ENCODE measurements around the gene UBQLN2. TPM values are rescaled to one million over a fixed set of nuclear protein-coding genes. Genes with fewer than 3 reads are reported as not detected.
A peak's percentile ranks its signal among the peaks of the same experiment; 100 is the strongest.
"Not testable (repeated sequence)": the region's sequence is repeated elsewhere in the genome, so short reads cannot be mapped to it uniquely, and the experiment has no call there.

UBQLN2 gene
- 26.6 TPM for polyA plus RNA-seq (2013)

- H3K27me3 ChIP-seq (replicated peaks in 2 of 5; ENCODE audit: control insufficient read depth in 4 of 5, insufficient read depth in 5 of 5, low read length in 4 of 5), result peaks cover 0 to 13% (median 0%) of the 10 kb centered on the region in 5 experiments
These were observed at the start of gene UBQLN2 for GRCh38 chrX:56563231-56564161. TSS of gene UBQLN2 (plus strand) at chrX:56563627. CDS start at chrX:56563874, 247 bp downstream.

GRCh38 chrX:56519642-56520041 lies 43.8 kb upstream of the UBQLN2 start:
- ChIA-PET POLR2A (no interaction called here), CTCF (no interaction called here)
- no peak overlapping the region for H3K27ac ChIP-seq (ENCODE audit: insufficient read depth in 1 of 2, low read depth in 1 of 2, low read length in 2 of 2, poor library complexity in 1 of 2, severe bottlenecking in 2 of 2)
- no CpG with 5 or more reads among the region's 2 CpGs for WGBS (ENCODE audit: insufficient coverage)
- no peaks in the 10 kb centered on the region for H3K36me3 ChIP-seq (ENCODE audit: control insufficient read depth in 4 of 4, insufficient read depth in 4 of 4, low read length in 3 of 4)
- no peaks in the 10 kb centered on the region for H3K4me1 ChIP-seq (ENCODE audit: control extremely low read depth in 1 of 4, control insufficient read depth in 4 of 4, insufficient read depth in 4 of 4, low read length in 3 of 4)
- no peaks in the 10 kb centered on the region for H3K9me3 ChIP-seq (ENCODE audit: control extremely low read depth in 1 of 5, control insufficient read depth in 4 of 5, insufficient read depth in 2 of 5, low read depth in 1 of 5, low read length in 4 of 5)
- H3K27me3 ChIP-seq (replicated peaks in 2 of 5; ENCODE audit: control insufficient read depth in 4 of 5, insufficient read depth in 5 of 5, low read length in 4 of 5), result no peaks in the 10 kb centered on the region
- DNase-seq, result no peak
- H3K4me3 ChIP-seq (ENCODE audit: control insufficient read depth in 1 of 7, extremely low read depth in 1 of 7, insufficient read depth in 4 of 7, low read depth in 2 of 7, low read length in 6 of 7), result no peak overlapping the region

More at GRCh38 chrX:56563231-56564161, at the start of gene UBQLN2:
- Histone ChIP-seq H3K36me3 (ENCODE audit: control insufficient read depth in 4 of 4, insufficient read depth in 4 of 4, low read length in 3 of 4) (peaks cover 0 to 6% (median 0%) of the 10 kb centered on the region in 4 experiments), H3K9me3 (ENCODE audit: control extremely low read depth in 1 of 5, control insufficient read depth in 4 of 5, insufficient read depth in 2 of 5, low read depth in 1 of 5, low read length in 4 of 5) (peaks cover 0 to 5% (median 0%) of the 10 kb centered on the region in 5 experiments), H3K4me3 (ENCODE audit: control insufficient read depth in 1 of 7, extremely low read depth in 1 of 7, insufficient read depth in 4 of 7, low read depth in 2 of 7, low read length in 6 of 7) (peak within 1 kb of the TSS; percentile 65 to 88 (median 75)), H3K4me1 (ENCODE audit: control extremely low read depth in 1 of 4, control insufficient read depth in 4 of 4, insufficient read depth in 4 of 4, low read length in 3 of 4) (peaks cover 5 to 33% (median 14%) of the 10 kb centered on the region in 4 experiments), H3K27ac (ENCODE audit: insufficient read depth in 1 of 2, low read depth in 1 of 2, low read length in 2 of 2, poor library complexity in 1 of 2, severe bottlenecking in 2 of 2) (peak within 1 kb of the TSS; percentile 83 to 94)
- 18% methylated on average over 50 of the region's 70 CpGs for WGBS (ENCODE audit: insufficient coverage)
- DNase-seq, result peak; percentile 73 to 89 (median 82)
- CTCF ChIA-PET, result interaction anchor here (1.4 kb wide), 1 partner anchor 165 kb away, joined by 3 read pairs; no protein-coding TSS in a partner anchor
- POLR2A ChIA-PET, result no interaction called here

DNA sequence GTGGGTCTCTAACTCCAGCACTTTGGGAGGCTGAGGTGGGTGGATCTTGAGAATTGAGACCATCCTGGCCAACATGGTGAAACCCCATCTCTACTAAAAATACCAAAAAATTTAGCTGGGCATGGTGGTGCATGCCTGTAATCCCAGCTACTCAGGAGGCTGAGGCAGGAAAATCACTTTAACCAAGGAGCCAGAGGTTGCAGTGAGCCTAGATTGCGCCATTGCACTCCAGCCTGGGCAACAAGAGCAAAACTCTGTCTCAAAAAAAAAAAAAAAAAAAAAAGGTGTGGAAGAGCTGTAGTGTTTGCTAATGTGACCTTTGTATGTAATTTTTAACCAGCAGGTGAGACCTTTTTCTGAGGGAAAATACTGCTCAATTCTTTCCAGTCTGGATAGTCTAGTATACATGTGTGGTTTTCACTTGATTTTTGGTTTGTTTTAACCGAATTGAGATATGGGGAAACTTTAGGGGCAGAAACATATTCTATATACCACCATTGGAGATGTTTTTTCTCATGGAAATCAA lies 33.9 kb upstream of the UBQLN2 start:
- POLR2A ChIA-PET, result not testable (repeated sequence)

GRCh38 chrX:56530011-56530410 lies 33.4 kb upstream of the UBQLN2 start:
- CTCF ChIA-PET, result no interaction called here
- WGBS (ENCODE audit: insufficient coverage), result no CpG with 5 or more reads among the region's 1 CpG
- Histone ChIP-seq H3K9me3 (ENCODE audit: control extremely low read depth in 1 of 5, control insufficient read depth in 4 of 5, insufficient read depth in 2 of 5, low read depth in 1 of 5, low read length in 4 of 5) (peaks cover 0 to 4% (median 2%) of the 10 kb centered on the region in 5 experiments), H3K27ac (ENCODE audit: insufficient read depth in 1 of 2, low read depth in 1 of 2, low read length in 2 of 2, poor library complexity in 1 of 2, severe bottlenecking in 2 of 2) (no peak overlapping the region), H3K27me3 (replicated peaks in 2 of 5; ENCODE audit: control insufficient read depth in 4 of 5, insufficient read depth in 5 of 5, low read length in 4 of 5) (no peaks in the 10 kb centered on the region), H3K4me1 (ENCODE audit: control extremely low read depth in 1 of 4, control insufficient read depth in 4 of 4, insufficient read depth in 4 of 4, low read length in 3 of 4) (no peaks in the 10 kb centered on the region), H3K36me3 (ENCODE audit: control insufficient read depth in 4 of 4, insufficient read depth in 4 of 4, low read length in 3 of 4) (no peaks in the 10 kb centered on the region), H3K4me3 (ENCODE audit: control insufficient read depth in 1 of 7, extremely low read depth in 1 of 7, insufficient read depth in 4 of 7, low read depth in 2 of 7, low read length in 6 of 7) (no peak overlapping the region)
- POLR2A ChIA-PET, result interaction anchor here (0.6 kb wide), 1 partner anchor 83 kb away, joined by 5 read pairs; no protein-coding TSS in a partner anchor
- DNase-seq, result no peak

More for the DNA sequence above, 33.9 kb upstream of the UBQLN2 start:
- H3K4me1 ChIP-seq (ENCODE audit: control extremely low read depth in 1 of 4, control insufficient read depth in 4 of 4, insufficient read depth in 4 of 4, low read length in 3 of 4); CTCF ChIA-PET; H3K9me3 ChIP-seq (ENCODE audit: control extremely low read depth in 1 of 5, control insufficient read depth in 4 of 5, insufficient read depth in 2 of 5, low read depth in 1 of 5, low read length in 4 of 5); H3K27ac ChIP-seq (ENCODE audit: insufficient read depth in 1 of 2, low read depth in 1 of 2, low read length in 2 of 2, poor library complexity in 1 of 2, severe bottlenecking in 2 of 2); H3K36me3 ChIP-seq (ENCODE audit: control insufficient read depth in 4 of 4, insufficient read depth in 4 of 4, low read length in 3 of 4); DNase-seq; H3K27me3 ChIP-seq (replicated peaks in 2 of 5; ENCODE audit: control insufficient read depth in 4 of 5, insufficient read depth in 5 of 5, low read length in 4 of 5); H3K4me3 ChIP-seq (ENCODE audit: control insufficient read depth in 1 of 7, extremely low read depth in 1 of 7, insufficient read depth in 4 of 7, low read depth in 2 of 7, low read length in 6 of 7): not testable (repeated sequence)
- WGBS (ENCODE audit: insufficient coverage), result no CpG with 5 or more reads among the region's 2 CpGs

DNA sequence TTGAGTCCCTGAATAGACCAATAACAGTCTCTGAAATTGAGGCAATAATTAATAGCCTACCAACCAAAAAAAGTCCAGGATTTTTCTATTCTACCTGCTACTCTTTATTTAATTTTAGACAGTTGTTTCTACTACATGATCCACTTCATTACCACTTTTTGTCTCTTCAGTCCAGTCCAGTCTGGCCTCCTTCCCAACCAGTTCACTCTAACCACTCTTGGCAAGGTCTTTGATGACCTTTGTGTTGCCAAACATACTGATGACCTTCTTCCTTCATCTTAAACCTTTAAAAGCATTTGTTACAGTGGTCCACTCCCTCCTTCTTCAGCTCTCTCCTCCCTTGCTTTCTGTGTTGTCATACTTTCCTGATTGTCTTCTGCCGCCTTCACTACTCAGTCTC lies 12.8 kb upstream of the UBQLN2 start:
- ChIA-PET POLR2A (no interaction called here), CTCF (no interaction called here)
- 83% methylated on average over 1 of the region's 1 CpG for WGBS (ENCODE audit: insufficient coverage)
- no peak overlapping the region for H3K4me3 ChIP-seq (ENCODE audit: control insufficient read depth in 1 of 7, extremely low read depth in 1 of 7, insufficient read depth in 4 of 7, low read depth in 2 of 7, low read length in 6 of 7)
- H3K27me3 ChIP-seq (replicated peaks in 2 of 5; ENCODE audit: control insufficient read depth in 4 of 5, insufficient read depth in 5 of 5, low read length in 4 of 5), result no peaks in the 10 kb centered on the region
- no peak overlapping the region for H3K27ac ChIP-seq (ENCODE audit: insufficient read depth in 1 of 2, low read depth in 1 of 2, low read length in 2 of 2, poor library complexity in 1 of 2, severe bottlenecking in 2 of 2)
- no peaks in the 10 kb centered on the region for H3K4me1 ChIP-seq (ENCODE audit: control extremely low read depth in 1 of 4, control insufficient read depth in 4 of 4, insufficient read depth in 4 of 4, low read length in 3 of 4)
- H3K36me3 ChIP-seq (ENCODE audit: control insufficient read depth in 4 of 4, insufficient read depth in 4 of 4, low read length in 3 of 4), result no peaks in the 10 kb centered on the region
- peaks cover 0 to 6% (median 0%) of the 10 kb centered on the region in 5 experiments for H3K9me3 ChIP-seq (ENCODE audit: control extremely low read depth in 1 of 5, control insufficient read depth in 4 of 5, insufficient read depth in 2 of 5, low read depth in 1 of 5, low read length in 4 of 5)
- DNase-seq, result no peak

- no peaks in the 10 kb centered on the region for H3K36me3 ChIP-seq (ENCODE audit: control insufficient read depth in 4 of 4, insufficient read depth in 4 of 4, low read length in 3 of 4)
- WGBS (ENCODE audit: insufficient coverage), result 67% methylated on average over 1 of the region's 4 CpGs
These were observed 8.6 kb upstream of the UBQLN2 start for GRCh38 chrX:56554870-56555269.

DNA sequence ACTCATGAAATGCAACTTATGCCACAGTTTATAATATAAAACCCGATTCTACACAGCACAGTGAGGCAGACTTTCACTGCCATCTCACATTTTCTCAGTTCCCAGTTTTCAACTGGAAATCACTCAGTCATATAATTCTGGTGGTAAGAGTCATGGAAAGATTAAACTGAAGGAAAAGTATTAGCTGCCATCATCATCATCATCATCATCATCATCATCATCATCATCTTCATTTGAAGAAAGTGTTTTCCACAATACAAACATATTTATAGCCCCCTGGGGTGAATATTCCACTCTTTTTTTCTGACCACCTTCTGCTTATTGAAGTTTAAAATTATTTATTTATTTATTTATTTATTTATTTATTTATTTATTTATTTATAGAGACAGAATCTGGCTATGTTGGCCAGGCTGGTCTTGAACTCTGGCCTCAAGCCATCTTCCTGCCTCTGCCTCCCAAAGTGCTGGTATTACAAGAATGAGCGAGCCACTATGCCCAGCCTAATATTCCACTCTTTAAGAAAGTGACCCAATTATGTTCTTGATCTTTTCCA lies 6.0 kb upstream of the UBQLN2 start:
- ChIA-PET CTCF (no interaction called here), POLR2A (no interaction called here)
- Histone ChIP-seq H3K4me3 (ENCODE audit: control insufficient read depth in 1 of 7, extremely low read depth in 1 of 7, insufficient read depth in 4 of 7, low read depth in 2 of 7, low read length in 6 of 7) (no peak overlapping the region), H3K4me1 (ENCODE audit: control extremely low read depth in 1 of 4, control insufficient read depth in 4 of 4, insufficient read depth in 4 of 4, low read length in 3 of 4) (peaks cover 0 to 3% (median 0%) of the 10 kb centered on the region in 4 experiments), H3K9me3 (ENCODE audit: control extremely low read depth in 1 of 5, control insufficient read depth in 4 of 5, insufficient read depth in 2 of 5, low read depth in 1 of 5, low read length in 4 of 5) (no peaks in the 10 kb centered on the region), H3K27me3 (replicated peaks in 2 of 5; ENCODE audit: control insufficient read depth in 4 of 5, insufficient read depth in 5 of 5, low read length in 4 of 5) (no peaks in the 10 kb centered on the region), H3K27ac (ENCODE audit: insufficient read depth in 1 of 2, low read depth in 1 of 2, low read length in 2 of 2, poor library complexity in 1 of 2, severe bottlenecking in 2 of 2) (no peak overlapping the region), H3K36me3 (ENCODE audit: control insufficient read depth in 4 of 4, insufficient read depth in 4 of 4, low read length in 3 of 4) (no peaks in the 10 kb centered on the region)
- DNase-seq, result no peak
- 92% methylated on average over 2 of the region's 2 CpGs for WGBS (ENCODE audit: insufficient coverage)

More at GRCh38 chrX:56554870-56555269, 8.6 kb upstream of the UBQLN2 start:
- H3K27me3 ChIP-seq (replicated peaks in 2 of 5; ENCODE audit: control insufficient read depth in 4 of 5, insufficient read depth in 5 of 5, low read length in 4 of 5), result no peaks in the 10 kb centered on the region
- H3K4me3 ChIP-seq (ENCODE audit: control insufficient read depth in 1 of 7, extremely low read depth in 1 of 7, insufficient read depth in 4 of 7, low read depth in 2 of 7, low read length in 6 of 7), result no peak overlapping the region
- H3K9me3 ChIP-seq (ENCODE audit: control extremely low read depth in 1 of 5, control insufficient read depth in 4 of 5, insufficient read depth in 2 of 5, low read depth in 1 of 5, low read length in 4 of 5), result no peaks in the 10 kb centered on the region
- H3K4me1 ChIP-seq (ENCODE audit: control extremely low read depth in 1 of 4, control insufficient read depth in 4 of 4, insufficient read depth in 4 of 4, low read length in 3 of 4), result no peaks in the 10 kb centered on the region
- POLR2A ChIA-PET, result no interaction called here
- DNase-seq, result no peak
- H3K27ac ChIP-seq (ENCODE audit: insufficient read depth in 1 of 2, low read depth in 1 of 2, low read length in 2 of 2, poor library complexity in 1 of 2, severe bottlenecking in 2 of 2), result no peak overlapping the region
- CTCF ChIA-PET, result no interaction called here

Data from common myeloid progenitor, CD34-positive (primary cell).